GM19397 (cell line): ENCODE data around the gene PLAGL1.
"Not testable (repeated sequence)": the region's sequence is repeated elsewhere in the genome, so short reads cannot be mapped to it uniquely, and the experiment has no call there.

Experiments used
- ATAC-seq: cut with Tn5 transposase; IDR thresholded peaks from one replicate; pipeline ENCODE4 v1.9.1; 2021; ENCODE audit warnings: mild to moderate bottlenecking, moderate library complexity; ENCODE audit not compliant: unreplicated experiment

Gene PLAGL1

GRCh38 chr6:143940011-143940597 is 68.0 kb downstream of the PLAGL1 start:
- ATAC-seq, result peak; percentile 91

GRCh38 chr6:143939364-143939763 is 68.7 kb downstream of the PLAGL1 start:
- ATAC-seq, result no peak

- no peak for ATAC-seq
These were observed 70.4 kb downstream of the PLAGL1 start for GRCh38 chr6:143937668-143937970.

GRCh38 chr6:143936778-143937667 is 71.0 kb downstream of the PLAGL1 start:
- no peak for ATAC-seq

- ATAC-seq, result no peak
These were observed 71.7 kb downstream of the PLAGL1 start for GRCh38 chr6:143936347-143936746.

- ATAC-seq, result no peak
These were observed 73.2 kb downstream of the PLAGL1 start for GRCh38 chr6:143934867-143935266.

- ATAC-seq, result no peak
These were observed 73.7 kb downstream of the PLAGL1 start for GRCh38 chr6:143934331-143934730.

- no peak for ATAC-seq
These were observed 78.1 kb downstream of the PLAGL1 start for GRCh38 chr6:143929975-143930374.

- no peak for ATAC-seq
These were observed 79.2 kb downstream of the PLAGL1 start for GRCh38 chr6:143928853-143929252.

- not testable (repeated sequence) for ATAC-seq
These were observed 91.0 kb downstream of the PLAGL1 start for GRCh38 chr6:143917026-143917425.

- ATAC-seq, result no peak
These were observed 95.4 kb downstream of the PLAGL1 start for GRCh38 chr6:143912671-143913070.

- ATAC-seq, result no peak
These were observed 97.0 kb downstream of the PLAGL1 start for GRCh38 chr6:143911028-143911427.

- ATAC-seq, result no peak
These were observed 105.2 kb downstream of the PLAGL1 start for GRCh38 chr6:143902827-143903226.

GRCh38 chr6:143901885-143902750 is 105.9 kb downstream of the PLAGL1 start:
- peak; percentile 91 for ATAC-seq

- no peak for ATAC-seq
These were observed 107.7 kb downstream of the PLAGL1 start for GRCh38 chr6:143900358-143900757.

- no peak for ATAC-seq
These were observed 111.8 kb downstream of the PLAGL1 start for GRCh38 chr6:143896126-143896860.

- ATAC-seq, result no peak
These were observed 113.4 kb downstream of the PLAGL1 start for GRCh38 chr6:143894655-143895054.
